Endothelial cell of umbilical vein (primary cell): ENCODE measurements around the gene SAT2. TPM values are rescaled to one million over a fixed set of nuclear protein-coding genes. Genes with fewer than 3 reads are reported as not detected.

Experiments
- BruUV-seq: library from RNA; stranded (reverse); fragments of 400-500 nt; replicated peaks from 2 replicates; lab custom pipeline; 2021; lab: Mats Ljungman, UMichigan
- CTCF ChIA-PET: fragments of 300-600, 350-600 bp; sonication (Branson Sonifier 250); formaldehyde crosslinking; loops from one replicate; lab custom pipeline; 2021; ENCODE audit warnings: antibody characterized with exemption, inconsistent platforms; lab: Charles Lee
- POLR2A ChIA-PET: fragments of 300-600, 350-600 bp; sonication (Branson Sonifier 250); formaldehyde crosslinking; loops from one replicate; lab custom pipeline; 2021; ENCODE audit warnings: antibody characterized with exemption, inconsistent platforms; lab: Charles Lee
- DNase-seq: peaks from one replicate; pipeline ENCODE4 v3.0.0-alpha.2; 2011; ENCODE audit warnings: low read depth, low spot score
- FAIRE-seq: peaks from 2 replicates; lab custom pipeline; 2011; peaks lifted over from hg19 to GRCh38; lab: Jason Lieb, UNC
- H2AFZ ChIP-seq: 2 replicates; pipeline ENCODE4 v1.6.0; 2012; ENCODE audit warnings: low read depth, low read length, control low read depth, inconsistent platforms
- H3K27ac ChIP-seq: 2 replicates; pipeline ENCODE4 v1.5.1; 2011; ENCODE audit warnings: low read depth, mild to moderate bottlenecking, control low read depth, low read length, moderate library complexity; ENCODE audit not compliant: insufficient read depth
- H3K27me3 ChIP-seq, 2 experiments: 2 replicates each; pipeline versions ENCODE4 v1.6.0 to v1.6.1; 2011; ENCODE audit warnings: low read length in 2 of 2, mixed read lengths in 1 of 2; ENCODE audit not compliant: control insufficient read depth in 2 of 2, insufficient read depth in 2 of 2
- H3K36me3 ChIP-seq, 2 experiments: 2 replicates in 1 of 2; 3 replicates in 1 of 2; pipeline ENCODE4 v1.5.1; 2011; ENCODE audit warnings: low read length in 2 of 2, mild to moderate bottlenecking in 1 of 2, moderate library complexity in 1 of 2; ENCODE audit not compliant: control insufficient read depth in 2 of 2, insufficient read depth in 2 of 2; ENCODE audit errors: extremely low read depth in 1 of 2
- H3K4me1 ChIP-seq: 3 replicates; pipeline ENCODE4 v1.5.1; 2011; ENCODE audit warnings: mild to moderate bottlenecking, low read length; ENCODE audit not compliant: control insufficient read depth, insufficient read depth; ENCODE audit errors: extremely low read depth
- H3K4me2 ChIP-seq: 2 replicates; pipeline ENCODE4 v1.6.1; 2011; ENCODE audit warnings: low read length, control low read depth, mixed read lengths; ENCODE audit not compliant: insufficient read depth
- H3K4me3 ChIP-seq, 3 experiments: fragments of 200-600 bp in 1 of 3; sonication (generic), shearing (Covaris generic) in 1 of 3; replicated peaks in 1 of 3; 2 replicates each; pipeline ENCODE4 v1.5.1; 2011 to 2016; ENCODE audit warnings: control low read depth in 3 of 3, low read length in 3 of 3, mild to moderate bottlenecking in 2 of 3, inconsistent platforms in 1 of 3, low read depth in 1 of 3, moderate library complexity in 1 of 3; ENCODE audit not compliant: insufficient read depth in 1 of 3
- H3K79me2 ChIP-seq: 2 replicates; pipeline ENCODE4 v1.6.0; 2012; ENCODE audit warnings: low read length, inconsistent platforms; ENCODE audit not compliant: control insufficient read depth, insufficient read depth
- H3K9ac ChIP-seq: replicated peaks from 2 replicates; pipeline ENCODE3; 2011; ENCODE audit warnings: low read length, control low read depth; ENCODE audit not compliant: insufficient read depth; ENCODE audit errors: extremely low read depth
- H3K9me1 ChIP-seq: replicated peaks from 3 replicates; pipeline ENCODE4 v1.6.0; 2011; ENCODE audit warnings: mild to moderate bottlenecking, low read length; ENCODE audit not compliant: control insufficient read depth, insufficient read depth; ENCODE audit errors: extremely low read depth
- H3K9me3 ChIP-seq: replicated peaks from 2 replicates; pipeline ENCODE4 v1.5.1; 2012; ENCODE audit warnings: low read length, inconsistent platforms; ENCODE audit not compliant: control insufficient read depth, insufficient read depth
- H4K20me1 ChIP-seq: replicated peaks from 2 replicates; pipeline ENCODE3; 2011; ENCODE audit warnings: mild to moderate bottlenecking, low read length; ENCODE audit not compliant: control insufficient read depth, insufficient read depth; ENCODE audit errors: extremely low read depth
- CTCF ChIP-seq, 2 donors: IDR thresholded peaks; 1 replicate in 1 of 2; 2 replicates in 1 of 2; pipeline ENCODE4 v1.5.1; 2011; ENCODE audit warnings: low read length in 2 of 2, mild to moderate bottlenecking in 2 of 2, moderate library complexity in 2 of 2, control low read depth in 1 of 2, inconsistent platforms in 1 of 2, low read depth in 1 of 2; ENCODE audit not compliant: insufficient read depth in 1 of 2; ENCODE audit errors: extremely low read depth in 1 of 2
- EZH2 ChIP-seq: IDR thresholded peaks from 2 replicates; pipeline ENCODE4 v1.6.1; 2012; ENCODE audit warnings: borderline replicate concordance, low read depth, mild to moderate bottlenecking, moderate library complexity, low read length, inconsistent platforms; ENCODE audit not compliant: severe bottlenecking
- FOS ChIP-seq: IDR thresholded peaks from 2 replicates; pipeline ENCODE4 v1.6.1; 2011; ENCODE audit warnings: mild to moderate bottlenecking, low read length, moderate library complexity, borderline replicate concordance; ENCODE audit not compliant: insufficient read depth
- GATA2 ChIP-seq: IDR thresholded peaks from 2 replicates; pipeline ENCODE4 v1.7.0; 2011; ENCODE audit warnings: low read depth, mild to moderate bottlenecking, moderate library complexity, mixed read lengths, low read length; ENCODE audit not compliant: insufficient read length, insufficient read depth
- JUN ChIP-seq: IDR thresholded peaks from 2 replicates; pipeline ENCODE4 v1.6.1; 2011; ENCODE audit warnings: borderline replicate concordance, low read depth; ENCODE audit not compliant: insufficient read length, insufficient read depth
- MAX ChIP-seq: IDR thresholded peaks from 2 replicates; pipeline ENCODE4 v1.6.1; 2011; ENCODE audit not compliant: insufficient read depth, insufficient read length
- MYC ChIP-seq: IDR thresholded peaks from one replicate; pipeline ENCODE4 v1.6.1; 2011; ENCODE audit warnings: mild to moderate bottlenecking, low read depth, low read length
- POLR2A ChIP-seq: IDR thresholded peaks from 2 replicates; pipeline ENCODE4 v1.6.1; 2012; ENCODE audit warnings: low read depth, mild to moderate bottlenecking, control low read depth, low read length
- POLR2AphosphoS5 ChIP-seq: IDR thresholded peaks from 2 replicates; pipeline ENCODE4 v1.6.1; 2012; ENCODE audit warnings: low read depth, mild to moderate bottlenecking, control low read depth, low read length, moderate library complexity; ENCODE audit not compliant: insufficient read depth
- dilution Hi-C: fragments of 300-500 bp; cut with MboI; formaldehyde crosslinking; loops from one replicate; pipeline ENCODE4 v1.15.0; 2019; ENCODE audit warnings: low sequenced_read_pairs; ENCODE audit not compliant: extremely low pct_ligation_motif_present
- intact Hi-C: fragments of 100-400 bp; cut with micrococcal nuclease; formaldehyde crosslinking; loops from one replicate; pipeline ENCODE4 v1.10.0; 2022
- polyA plus RNA-seq, 4 experiments: library from polyadenylated mRNA; depleted of rRNA in 3 of 4; stranded (reverse) in 3 of 4; unstranded in 1 of 4; fragments of >200 nt; gene quantifications; 2 replicates each; pipeline versions ENCODE4 v1.2.1 to v1.2.3, GENCODE V29; 2011 to 2012; ENCODE audit warnings: missing spikeins in 1 of 4
- total RNA-seq: library from RNA; stranded (reverse); gene quantifications from 2 replicates; pipeline ENCODE4 v1.2.3, GENCODE V29; 2021

Gene SAT2
- total and polyA plus RNA-seq, 2 donors (not counting 3 experiments of a cell fraction or from before 2014, with no cell fraction given), result 38.0 to 51.8 TPM

- Histone ChIP-seq H3K79me2 (peaks cover 55% of the 10 kb centered on the region), H3K9me3 (no peaks in the 10 kb centered on the region), H4K20me1 (peaks cover 9% of the 10 kb centered on the region), H3K36me3 (peaks cover 34 to 46% of the 10 kb centered on the region in 2 experiments), H3K4me3 (no peak overlapping the region), H3K9me1 (no peaks in the 10 kb centered on the region), H3K27ac (no peak overlapping the region), H2AFZ (no peak overlapping the region), H3K27me3 (no peaks in the 10 kb centered on the region), H3K4me2 (no peak overlapping the region), H3K9ac (no peak overlapping the region), H3K4me1 (peaks cover 53% of the 10 kb centered on the region)
- ChIA-PET CTCF (interaction anchor here (4.8 kb wide), 1 partner anchor 12 kb away, joined by 48 read pairs; the partner anchor contains the start of gene SOX15), POLR2A (no interaction called here)
- DNase-seq (no peak), FAIRE-seq (no peak)
- intact Hi-C loops, result no loop called here
- dilution Hi-C loops, result no loop called here
- TF ChIP-seq GATA2 (no peak), EZH2 (no peak), JUN (no peak), MAX (no peak), MYC (no peak), CTCF (IDR thresholded peaks at IDR 0.05; ENCODE audit: extremely low read depth in 1 of 2, insufficient read depth in 1 of 2, low read depth in 1 of 2, low read length in 2 of 2) (no peak), POLR2AphosphoS5 (no peak), POLR2A (no peak), FOS (no peak)
- no TSS peak for BruUV-seq
Measured at GRCh38 chr17:7577327-7578199, 50.1 kb downstream of the SAT2 start.
